Astrocyte (in vitro differentiated cells and primary cell): ENCODE data around the gene KPNA3. TPM values are rescaled to one million over a fixed set of nuclear protein-coding genes. Genes with fewer than 3 reads are reported as not detected.

Source experiments
- DNase-seq: peaks from one replicate; pipeline ENCODE4 v3.0.0-alpha.2; 2010; ENCODE audit warnings: low read depth
- FAIRE-seq: peaks from 2 replicates; lab custom pipeline; 2011; peaks lifted over from hg19 to GRCh38; lab: Jason Lieb, UNC
- H2AFZ ChIP-seq: 2 replicates; pipeline ENCODE4 v1.6.0; 2012; ENCODE audit warnings: low read depth, low read length, inconsistent platforms
- H3K27ac ChIP-seq: 2 replicates; pipeline ENCODE4 v1.5.1; 2011; ENCODE audit warnings: low read depth, low read length, inconsistent platforms
- H3K27me3 ChIP-seq: 2 replicates; pipeline ENCODE4 v1.6.0; 2011; ENCODE audit warnings: low read length, inconsistent platforms; ENCODE audit not compliant: insufficient read depth
- H3K36me3 ChIP-seq: 2 replicates; pipeline ENCODE4 v1.5.1; 2011; ENCODE audit warnings: low read length, inconsistent platforms; ENCODE audit not compliant: insufficient read depth
- H3K4me1 ChIP-seq: 2 replicates; pipeline ENCODE4 v1.5.1; 2011; ENCODE audit warnings: low read length, inconsistent platforms; ENCODE audit not compliant: insufficient read depth
- H3K4me2 ChIP-seq: 2 replicates; pipeline ENCODE4 v1.6.0; 2012; ENCODE audit warnings: low read length, inconsistent platforms
- H3K4me3 ChIP-seq: 2 replicates; pipeline ENCODE4 v1.5.1; 2011; ENCODE audit warnings: low read depth, mild to moderate bottlenecking, low read length, inconsistent platforms; ENCODE audit not compliant: insufficient read depth
- H3K79me2 ChIP-seq: 2 replicates; pipeline ENCODE4 v1.6.0; 2012; ENCODE audit warnings: mild to moderate bottlenecking, low read length, inconsistent platforms; ENCODE audit not compliant: insufficient read depth
- H3K9ac ChIP-seq: 2 replicates; pipeline ENCODE4 v1.6.0; 2012; ENCODE audit warnings: mild to moderate bottlenecking, low read length, inconsistent platforms
- H3K9me3 ChIP-seq: 2 replicates; pipeline ENCODE4 v1.5.1; 2012; ENCODE audit warnings: low read depth, mild to moderate bottlenecking, low read length, inconsistent platforms; ENCODE audit not compliant: insufficient read depth
- H4K20me1 ChIP-seq: 2 replicates; pipeline ENCODE4 v1.6.0; 2012; ENCODE audit warnings: low read length, inconsistent platforms; ENCODE audit not compliant: insufficient read depth
- H3K27ac Mint-ChIP-seq: one replicate; pipeline ENCODE4 v1.8.0; 2021; ENCODE audit warnings: mild to moderate bottlenecking, mixed read lengths; ENCODE audit not compliant: unreplicated experiment
- H3K27me3 Mint-ChIP-seq: one replicate; pipeline ENCODE4 v1.8.0; 2021; ENCODE audit warnings: low read depth, mixed read lengths; ENCODE audit not compliant: unreplicated experiment
- H3K36me3 Mint-ChIP-seq: one replicate; pipeline ENCODE4 v1.8.0; 2021; ENCODE audit warnings: low read depth, mixed read lengths; ENCODE audit not compliant: unreplicated experiment
- H3K4me1 Mint-ChIP-seq: one replicate; pipeline ENCODE4 v1.8.0; 2021; ENCODE audit warnings: low read depth, mixed read lengths; ENCODE audit not compliant: unreplicated experiment
- H3K4me3 Mint-ChIP-seq: one replicate; pipeline ENCODE4 v1.8.0; 2021; ENCODE audit warnings: mild to moderate bottlenecking, moderate library complexity, mixed read lengths; ENCODE audit not compliant: unreplicated experiment
- H3K9me3 Mint-ChIP-seq: one replicate; pipeline ENCODE4 v1.8.0; 2021; ENCODE audit warnings: mild to moderate bottlenecking, mixed read lengths; ENCODE audit not compliant: unreplicated experiment
- CTCF ChIP-seq: IDR thresholded peaks from 2 replicates; pipeline ENCODE4 v1.5.1; 2011; ENCODE audit warnings: low read depth, mild to moderate bottlenecking, inconsistent platforms, low read length, moderate library complexity; ENCODE audit not compliant: insufficient read depth
- EZH2 ChIP-seq: IDR thresholded peaks from 2 replicates; pipeline ENCODE4 v1.6.1; 2012; ENCODE audit warnings: mild to moderate bottlenecking, low read length, inconsistent platforms; ENCODE audit not compliant: insufficient read depth
- total RNA-seq: library from RNA; stranded (reverse); gene quantifications from 2 replicates; pipeline ENCODE4 v1.2.1, GENCODE V29; 2021

Gene KPNA3
- total RNA-seq, 1 donor from 2014 or later: 62.0 TPM

GRCh38 chr13:49833402-49833801 is 40.9 kb upstream of the KPNA3 start:
- Mint-ChIP-seq H3K27ac (no peak overlapping the region), H3K36me3 (no peaks in the 10 kb centered on the region), H3K27me3 (peaks cover 5% of the 10 kb centered on the region), H3K9me3 (peaks cover 5% of the 10 kb centered on the region), H3K4me1 (peaks cover 10% of the 10 kb centered on the region), H3K4me3 (no peak overlapping the region)
- H3K4me2 ChIP-seq: no peak overlapping the region
- no peaks in the 10 kb centered on the region for H3K36me3 ChIP-seq
- no peaks in the 10 kb centered on the region for H3K79me2 ChIP-seq
- no peak overlapping the region for H3K27ac ChIP-seq
- H3K9me3 ChIP-seq: no peaks in the 10 kb centered on the region
- H2AFZ ChIP-seq: no peak overlapping the region
- DNase-seq (no peak), FAIRE-seq (no peak)
- H3K4me3 ChIP-seq: no peak overlapping the region
- H3K27me3 ChIP-seq: no peaks in the 10 kb centered on the region
- H4K20me1 ChIP-seq: no peaks in the 10 kb centered on the region
- TF ChIP-seq EZH2: no peak
- no peak for TF ChIP-seq CTCF
- peaks cover 4% of the 10 kb centered on the region for H3K4me1 ChIP-seq
- no peak overlapping the region for H3K9ac ChIP-seq

GRCh38 chr13:49831455-49831854 is 39.0 kb upstream of the KPNA3 start:
- Histone ChIP-seq H3K9ac (no peak overlapping the region), H3K27ac (no peak overlapping the region), H3K4me1 (peaks cover under 1% of the 10 kb centered on the region), H3K36me3 (no peaks in the 10 kb centered on the region), H3K4me3 (no peak overlapping the region), H3K9me3 (no peaks in the 10 kb centered on the region), H4K20me1 (no peaks in the 10 kb centered on the region), H2AFZ (no peak overlapping the region), H3K4me2 (no peak overlapping the region), H3K79me2 (no peaks in the 10 kb centered on the region), H3K27me3 (no peaks in the 10 kb centered on the region)
- Mint-ChIP-seq H3K27ac (no peak overlapping the region), H3K36me3 (no peaks in the 10 kb centered on the region), H3K9me3 (peaks cover 3% of the 10 kb centered on the region), H3K27me3 (peaks cover 5% of the 10 kb centered on the region), H3K4me1 (peaks cover 3% of the 10 kb centered on the region), H3K4me3 (no peak overlapping the region)
- no peak for DNase-seq
- TF ChIP-seq CTCF: no peak
- no peak for TF ChIP-seq EZH2
- FAIRE-seq: no peak

- H3K9ac ChIP-seq: no peak overlapping the region
- no peaks in the 10 kb centered on the region for H3K4me1 Mint-ChIP-seq
- FAIRE-seq (no peak), DNase-seq (no peak)
- peaks cover 3% of the 10 kb centered on the region for H3K9me3 Mint-ChIP-seq
- no peak overlapping the region for H3K4me3 Mint-ChIP-seq
- H4K20me1 ChIP-seq: no peaks in the 10 kb centered on the region
- no peak overlapping the region for H3K27ac Mint-ChIP-seq
- H3K4me1 ChIP-seq: no peaks in the 10 kb centered on the region
- no peak overlapping the region for H2AFZ ChIP-seq
- H3K4me3 ChIP-seq: no peak overlapping the region
- H3K27me3 ChIP-seq: no peaks in the 10 kb centered on the region
- no peak overlapping the region for H3K27ac ChIP-seq
- no peaks in the 10 kb centered on the region for H3K9me3 ChIP-seq
- H3K27me3 Mint-ChIP-seq: peaks cover 5% of the 10 kb centered on the region
- no peaks in the 10 kb centered on the region for H3K36me3 ChIP-seq
- no peaks in the 10 kb centered on the region for H3K79me2 ChIP-seq
- no peaks in the 10 kb centered on the region for H3K36me3 Mint-ChIP-seq
- H3K4me2 ChIP-seq: no peak overlapping the region
- TF ChIP-seq CTCF (no peak), EZH2 (no peak)
Measured at GRCh38 chr13:49830721-49831120, 38.2 kb upstream of the KPNA3 start.
